Vagina (tissue), 2 donors: ENCODE data around the gene ZNF219. TPM values are rescaled to one million over a fixed set of nuclear protein-coding genes. Genes with fewer than 3 reads are reported as not detected.
A peak's percentile ranks its signal among the peaks of the same experiment; 100 is the strongest.

Experiments
- DNase-seq, 2 donors: peaks; one replicate each; pipeline ENCODE4 v3.0.0-alpha.2; 2017; ENCODE audit errors: extremely low spot score in 2 of 2
- H3K27ac ChIP-seq: fragments of 200-600 bp; sonication (generic); one replicate; pipeline ENCODE4 v1.5.1; 2019
- H3K27me3 ChIP-seq: fragments of 200-600 bp; sonication (generic); one replicate; pipeline ENCODE4 v1.5.1; 2019
- H3K36me3 ChIP-seq, 2 donors: fragments of 200-600 bp; sonication (generic); one replicate each; pipeline ENCODE4 v1.5.1; 2017 to 2019
- H3K4me1 ChIP-seq: fragments of 200-600 bp; sonication (generic); one replicate; pipeline ENCODE4 v1.5.1; 2019
- H3K4me3 ChIP-seq, 2 donors: fragments of 200-600 bp; sonication (generic); 1 replicate in 1 of 2; 2 replicates in 1 of 2; pipeline ENCODE4 v1.5.1; 2016 to 2019
- H3K9me3 ChIP-seq: fragments of 200-600 bp; sonication (generic); one replicate; pipeline ENCODE4 v1.5.1; 2019
- POLR2A ChIP-seq, 2 donors: fragments of 450-650 bp; IDR thresholded peaks; one replicate each; pipeline ENCODE4 v1.6.1; 2017; ENCODE audit warnings: antibody characterized with exemption in 2 of 2, mild to moderate bottlenecking in 2 of 2, moderate library complexity in 2 of 2
- POLR2AphosphoS5 ChIP-seq, 2 donors: sonication (generic); formaldehyde crosslinking; IDR thresholded peaks; one replicate each; pipeline ENCODE4 v1.9.0; 2017; ENCODE audit warnings: antibody characterized with exemption in 2 of 2, mild to moderate bottlenecking in 2 of 2, low read depth in 1 of 2; ENCODE audit not compliant: insufficient read depth in 1 of 2
- intact Hi-C: fragments of 100-400 bp; cut with DNase I; formaldehyde crosslinking; loops from one replicate; pipeline ENCODE4 v1.15.1; 2023
- total RNA-seq: library from RNA; depleted of rRNA; stranded (reverse); fragments of >200 nt; gene quantifications from one replicate; pipeline ENCODE4 v1.2.3, GENCODE V29; 2016
- TF ChIP-seq, protein P1 (sequence below), 3 experiments: fragments of 450-650 bp in 2 of 3; fragments of 200-600 bp in 1 of 3; sonication (generic) in 1 of 3; IDR thresholded peaks; one replicate each; pipeline ENCODE4 v1.5.1; 2017 to 2019; ENCODE audit warnings: antibody characterized with exemption in 3 of 3, mild to moderate bottlenecking in 2 of 3, moderate library complexity in 2 of 3

Gene ZNF219
- total RNA-seq, 1 donor from 2014 or later = 69.2 TPM

GRCh38 chr14:21112255-21112654 is 13.8 kb upstream of the ZNF219 start:
- no peak for TF ChIP-seq POLR2AphosphoS5 (IDR thresholded peaks at IDR 0.05; ENCODE audit: insufficient read depth in 1 of 2, low read depth in 1 of 2)
- no peak for TF ChIP-seq POLR2A (IDR thresholded peaks at IDR 0.05)
- TF ChIP-seq, protein P1, sequence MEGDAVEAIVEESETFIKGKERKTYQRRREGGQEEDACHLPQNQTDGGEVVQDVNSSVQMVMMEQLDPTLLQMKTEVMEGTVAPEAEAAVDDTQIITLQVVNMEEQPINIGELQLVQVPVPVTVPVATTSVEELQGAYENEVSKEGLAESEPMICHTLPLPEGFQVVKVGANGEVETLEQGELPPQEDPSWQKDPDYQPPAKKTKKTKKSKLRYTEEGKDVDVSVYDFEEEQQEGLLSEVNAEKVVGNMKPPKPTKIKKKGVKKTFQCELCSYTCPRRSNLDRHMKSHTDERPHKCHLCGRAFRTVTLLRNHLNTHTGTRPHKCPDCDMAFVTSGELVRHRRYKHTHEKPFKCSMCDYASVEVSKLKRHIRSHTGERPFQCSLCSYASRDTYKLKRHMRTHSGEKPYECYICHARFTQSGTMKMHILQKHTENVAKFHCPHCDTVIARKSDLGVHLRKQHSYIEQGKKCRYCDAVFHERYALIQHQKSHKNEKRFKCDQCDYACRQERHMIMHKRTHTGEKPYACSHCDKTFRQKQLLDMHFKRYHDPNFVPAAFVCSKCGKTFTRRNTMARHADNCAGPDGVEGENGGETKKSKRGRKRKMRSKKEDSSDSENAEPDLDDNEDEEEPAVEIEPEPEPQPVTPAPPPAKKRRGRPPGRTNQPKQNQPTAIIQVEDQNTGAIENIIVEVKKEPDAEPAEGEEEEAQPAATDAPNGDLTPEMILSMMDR (IDR thresholded peaks at IDR 0.05) = no peak
- H3K27ac ChIP-seq = no peak overlapping the region

DNA sequence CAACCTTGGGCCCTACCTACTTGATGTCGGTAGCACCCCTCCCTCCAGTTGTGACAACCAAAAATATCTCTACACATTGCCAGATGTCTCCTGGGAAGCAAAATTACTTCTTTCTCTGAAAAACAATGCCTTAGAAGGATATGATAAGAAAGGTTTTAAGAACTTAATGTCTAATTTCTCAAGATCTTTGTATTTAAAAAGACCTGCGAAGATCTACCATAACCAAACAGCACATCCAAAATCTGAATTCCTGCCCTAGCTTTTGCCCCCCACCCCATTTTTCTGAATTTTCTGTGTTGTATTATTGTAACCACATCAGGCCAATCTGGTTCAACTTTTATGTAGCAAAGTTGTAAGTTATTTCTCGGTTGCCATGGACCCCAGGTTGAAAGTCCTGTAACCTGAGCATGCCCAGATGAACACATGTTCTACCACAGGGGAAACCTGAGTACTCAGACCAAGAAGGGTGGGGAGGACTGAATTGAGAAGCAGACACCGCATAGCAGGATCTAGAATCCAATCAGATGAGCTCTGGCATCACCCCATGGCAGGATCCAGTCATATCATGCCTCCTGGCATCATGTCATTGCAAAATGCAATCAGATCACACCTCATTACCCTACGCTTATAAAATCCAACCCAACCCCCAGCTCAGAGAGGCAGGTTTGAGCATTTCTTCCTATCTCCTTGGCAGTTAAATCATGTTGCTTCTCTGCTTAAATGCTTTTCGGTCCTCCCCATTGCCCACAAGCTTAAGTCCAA is 11.1 kb upstream of the ZNF219 start:
- TF ChIP-seq, protein P1 (IDR thresholded peaks at IDR 0.05) = no peak
- TF ChIP-seq POLR2A (IDR thresholded peaks at IDR 0.05) = no peak
- peak in 1 of 2 donors; percentile 16 for TF ChIP-seq POLR2AphosphoS5 (IDR thresholded peaks at IDR 0.05; ENCODE audit: insufficient read depth in 1 of 2, low read depth in 1 of 2)
- DNase-seq = no peak
- H3K4me3 ChIP-seq = no peak overlapping the region
- no peaks in the 10 kb centered on the region for H3K27me3 ChIP-seq
- H3K36me3 ChIP-seq = no peaks in the 10 kb centered on the region
- no peaks in the 10 kb centered on the region for H3K9me3 ChIP-seq
- H3K4me1 ChIP-seq = peaks cover 28% of the 10 kb centered on the region
- H3K27ac ChIP-seq = no peak overlapping the region
- intact Hi-C loops = no loop called here

More at GRCh38 chr14:21112255-21112654, 13.8 kb upstream of the ZNF219 start:
- Histone ChIP-seq H3K36me3 (no peaks in the 10 kb centered on the region), H3K9me3 (no peaks in the 10 kb centered on the region), H3K27me3 (no peaks in the 10 kb centered on the region), H3K4me3 (no peak overlapping the region), H3K4me1 (peaks cover under 1% of the 10 kb centered on the region)
- no peak for DNase-seq
- intact Hi-C loops = no loop called here

DNA sequence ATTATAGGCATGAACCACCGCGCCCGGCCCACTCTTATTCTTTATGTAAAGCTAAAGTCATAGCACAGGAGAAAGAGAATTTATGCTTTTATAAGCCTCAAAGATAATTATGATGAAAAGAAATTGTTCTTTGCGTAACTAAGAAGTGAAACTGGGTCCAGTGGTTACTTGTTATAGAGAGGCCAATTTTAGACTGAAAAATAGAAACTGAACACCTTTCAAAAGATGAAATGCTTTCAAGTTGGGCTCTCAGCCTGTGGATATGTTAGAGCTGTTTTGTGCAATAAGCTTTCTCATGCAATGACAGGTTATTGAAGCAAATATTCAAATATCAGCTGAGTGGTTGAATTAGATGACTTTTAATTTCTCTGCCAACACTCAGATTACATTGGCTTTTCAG is 10.3 kb upstream of the ZNF219 start:
- H3K27me3 ChIP-seq = no peaks in the 10 kb centered on the region
- H3K36me3 ChIP-seq = no peaks in the 10 kb centered on the region
- TF ChIP-seq POLR2A (IDR thresholded peaks at IDR 0.05) (no peak), POLR2AphosphoS5 (IDR thresholded peaks at IDR 0.05; ENCODE audit: insufficient read depth in 1 of 2, low read depth in 1 of 2) (no peak)
- TF ChIP-seq, protein P1 (IDR thresholded peaks at IDR 0.05) = no peak
- H3K9me3 ChIP-seq = no peaks in the 10 kb centered on the region
- H3K4me3 ChIP-seq = no peak overlapping the region
- intact Hi-C loops = no loop called here
- H3K4me1 ChIP-seq = peaks cover 29% of the 10 kb centered on the region
- DNase-seq = no peak
- H3K27ac ChIP-seq = no peak overlapping the region

- TF ChIP-seq POLR2A (IDR thresholded peaks at IDR 0.05) (no peak), POLR2AphosphoS5 (IDR thresholded peaks at IDR 0.05; ENCODE audit: insufficient read depth in 1 of 2, low read depth in 1 of 2) (peak; percentile 6 to 25)
- no peak for DNase-seq
- H3K4me3 ChIP-seq = no peak overlapping the region
- no peaks in the 10 kb centered on the region for H3K9me3 ChIP-seq
- H3K4me1 ChIP-seq = peaks cover 39% of the 10 kb centered on the region
- peak overlapping the region; percentile 99 for H3K27ac ChIP-seq
- H3K27me3 ChIP-seq = no peaks in the 10 kb centered on the region
- intact Hi-C loops = no loop called here
- no peaks in the 10 kb centered on the region for H3K36me3 ChIP-seq
Observed at GRCh38 chr14:21107283-21107800, 8.9 kb upstream of the ZNF219 start.

GRCh38 chr14:21106498-21107282 is 8.2 kb upstream of the ZNF219 start:
- Histone ChIP-seq H3K4me3 (no peak overlapping the region), H3K27me3 (no peaks in the 10 kb centered on the region), H3K9me3 (no peaks in the 10 kb centered on the region), H3K36me3 (no peaks in the 10 kb centered on the region), H3K27ac (peak overlapping the region; percentile 99), H3K4me1 (peaks cover 39% of the 10 kb centered on the region)
- intact Hi-C loops = no loop called here
- TF ChIP-seq POLR2A (IDR thresholded peaks at IDR 0.05) (no peak), POLR2AphosphoS5 (IDR thresholded peaks at IDR 0.05; ENCODE audit: insufficient read depth in 1 of 2, low read depth in 1 of 2) (peak in 1 of 2 donors; percentile 46)
- TF ChIP-seq, protein P1 (IDR thresholded peaks at IDR 0.05) = peak; percentile 42 to 90 (median 81)
- DNase-seq = no peak
